Ascending aorta (tissue), 2 donors: ENCODE data around the gene KCNAB1. TPM values are rescaled to one million over a fixed set of nuclear protein-coding genes. Genes with fewer than 3 reads are reported as not detected.

ENCODE experiments used
- DNase-seq, 2 donors: peaks; one replicate each; pipeline ENCODE4 v3.0.0-alpha.2; 2019; ENCODE audit warnings: low spot score in 2 of 2
- H3K27ac ChIP-seq, 2 donors: fragments of 200-600 bp; sonication (generic); one replicate each; pipeline ENCODE4 v1.5.1; 2016 to 2017; ENCODE audit warnings: mild to moderate bottlenecking in 1 of 2
- H3K27me3 ChIP-seq: fragments of 200-600 bp; sonication (generic); one replicate; pipeline ENCODE4 v1.5.1; 2017
- H3K36me3 ChIP-seq, 2 donors: fragments of 200-600 bp; sonication (generic); one replicate each; pipeline ENCODE4 v1.5.1; 2016
- H3K4me1 ChIP-seq, 2 donors: fragments of 200-600 bp; sonication (generic); one replicate each; pipeline ENCODE4 v1.5.1; 2016 to 2017; ENCODE audit warnings: mild to moderate bottlenecking in 1 of 2
- H3K4me3 ChIP-seq, 2 donors: fragments of 200-600 bp; sonication (generic); one replicate each; pipeline ENCODE4 v1.5.1; 2016 to 2017; ENCODE audit warnings: mild to moderate bottlenecking in 1 of 2
- H3K9me3 ChIP-seq, 2 donors: fragments of 200-600 bp; sonication (generic); one replicate each; pipeline ENCODE4 v1.5.1; 2016
- intact Hi-C: fragments of 100-400 bp; cut with DNase I; formaldehyde crosslinking; loops from one replicate; pipeline ENCODE4 v1.15.1; 2023
- total RNA-seq: library from RNA; depleted of rRNA; stranded (reverse); fragments of >200 nt; gene quantifications from one replicate; pipeline ENCODE4 v1.1.0, GENCODE V29; 2016
- TF ChIP-seq, protein P1 (sequence below), 3 experiments: fragments of 200-600 bp in 2 of 3; fragments of 450-650 bp in 1 of 3; sonication (generic) in 2 of 3; IDR thresholded peaks; one replicate each; pipeline ENCODE4 v1.5.1; 2016 to 2019; ENCODE audit warnings: antibody characterized with exemption in 3 of 3, mild to moderate bottlenecking in 1 of 3, moderate library complexity in 1 of 3

The KCNAB1 gene
- total RNA-seq, 1 donor from 2014 or later: 15.1 TPM

DNA sequence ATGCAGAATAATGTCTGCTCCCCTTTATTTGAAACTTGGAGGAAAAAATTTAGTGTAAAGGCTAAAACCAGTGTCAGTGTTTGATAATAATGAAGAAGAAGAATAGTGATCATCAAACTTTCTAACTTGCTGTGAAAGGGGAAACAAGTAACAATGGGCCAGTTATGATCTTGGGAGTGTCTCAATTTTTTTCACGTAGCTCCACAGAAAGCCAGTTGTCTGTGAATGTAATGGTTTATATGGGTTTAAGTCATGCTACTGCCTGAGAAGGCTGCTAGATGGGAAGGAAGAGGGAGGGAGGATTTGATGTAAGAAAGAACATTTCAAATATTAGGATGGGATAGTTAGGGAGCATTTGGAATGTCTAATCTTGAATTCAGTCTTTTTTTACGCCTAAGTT lies 455.7 kb downstream of the KCNAB1 start:
- TF ChIP-seq, protein P1, sequence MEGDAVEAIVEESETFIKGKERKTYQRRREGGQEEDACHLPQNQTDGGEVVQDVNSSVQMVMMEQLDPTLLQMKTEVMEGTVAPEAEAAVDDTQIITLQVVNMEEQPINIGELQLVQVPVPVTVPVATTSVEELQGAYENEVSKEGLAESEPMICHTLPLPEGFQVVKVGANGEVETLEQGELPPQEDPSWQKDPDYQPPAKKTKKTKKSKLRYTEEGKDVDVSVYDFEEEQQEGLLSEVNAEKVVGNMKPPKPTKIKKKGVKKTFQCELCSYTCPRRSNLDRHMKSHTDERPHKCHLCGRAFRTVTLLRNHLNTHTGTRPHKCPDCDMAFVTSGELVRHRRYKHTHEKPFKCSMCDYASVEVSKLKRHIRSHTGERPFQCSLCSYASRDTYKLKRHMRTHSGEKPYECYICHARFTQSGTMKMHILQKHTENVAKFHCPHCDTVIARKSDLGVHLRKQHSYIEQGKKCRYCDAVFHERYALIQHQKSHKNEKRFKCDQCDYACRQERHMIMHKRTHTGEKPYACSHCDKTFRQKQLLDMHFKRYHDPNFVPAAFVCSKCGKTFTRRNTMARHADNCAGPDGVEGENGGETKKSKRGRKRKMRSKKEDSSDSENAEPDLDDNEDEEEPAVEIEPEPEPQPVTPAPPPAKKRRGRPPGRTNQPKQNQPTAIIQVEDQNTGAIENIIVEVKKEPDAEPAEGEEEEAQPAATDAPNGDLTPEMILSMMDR (IDR thresholded peaks at IDR 0.05): no peak
- Histone ChIP-seq H3K27me3 (no peaks in the 10 kb centered on the region), H3K9me3 (no peaks in the 10 kb centered on the region), H3K27ac (no peak overlapping the region), H3K4me1 (no peaks in the 10 kb centered on the region), H3K36me3 (no peaks in the 10 kb centered on the region), H3K4me3 (no peak overlapping the region)
- intact Hi-C loops: no loop called here
- DNase-seq: no peak

DNA sequence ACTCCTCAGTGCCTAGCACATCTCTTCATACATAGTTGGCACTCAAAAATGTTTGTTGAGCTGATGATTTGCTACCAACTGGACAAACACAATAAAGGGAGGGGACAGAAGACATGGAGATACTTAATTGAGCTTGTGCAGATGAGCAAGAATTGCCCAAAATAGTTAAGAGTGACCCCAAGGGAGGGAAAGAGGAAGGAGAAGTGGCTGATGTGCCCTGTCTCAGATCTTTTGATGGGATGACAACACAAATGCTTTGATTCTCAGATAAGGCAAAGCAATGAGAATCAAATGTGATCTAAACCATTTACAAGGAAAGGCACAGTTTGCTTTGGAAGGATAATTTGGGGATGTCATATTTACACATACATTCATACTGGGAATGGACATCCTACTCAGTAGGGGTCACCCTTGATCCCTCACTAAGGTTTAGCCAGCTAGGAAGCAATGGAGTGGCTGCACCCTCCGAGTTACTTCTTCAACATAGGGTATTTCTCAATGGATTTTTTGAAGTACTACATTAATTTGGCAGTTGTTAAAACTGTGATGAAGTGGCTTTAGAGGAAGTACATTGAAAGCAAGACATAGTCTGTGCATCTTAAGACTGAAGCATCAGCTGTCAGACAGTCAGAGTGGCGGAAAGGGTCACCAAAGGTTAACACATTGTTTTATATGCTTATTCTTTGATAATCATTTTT lies 456.4 kb downstream of the KCNAB1 start:
- TF ChIP-seq, protein P1 (IDR thresholded peaks at IDR 0.05): no peak
- DNase-seq: no peak

DNA sequence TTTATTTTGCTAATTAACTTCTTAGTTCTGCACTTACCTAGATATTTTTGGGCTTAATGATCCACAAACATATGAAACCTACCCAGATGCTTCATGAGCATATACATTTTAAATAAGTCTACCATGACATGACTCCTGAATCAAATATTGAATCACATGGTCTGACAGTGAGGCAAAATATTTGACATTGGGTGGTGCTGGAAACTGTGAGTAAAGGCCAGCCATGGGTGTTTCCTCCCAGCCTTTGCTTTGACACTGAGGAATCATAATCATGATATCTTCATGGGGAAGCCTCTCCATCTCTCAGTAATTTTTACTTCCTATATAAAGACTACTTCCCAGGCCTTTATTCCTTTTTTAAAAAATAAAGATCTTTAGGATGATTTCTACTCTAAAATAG lies 457.4 kb downstream of the KCNAB1 start:
- Histone ChIP-seq H3K36me3 (no peaks in the 10 kb centered on the region), H3K27me3 (no peaks in the 10 kb centered on the region), H3K27ac (no peak overlapping the region), H3K9me3 (no peaks in the 10 kb centered on the region), H3K4me1 (no peaks in the 10 kb centered on the region), H3K4me3 (no peak overlapping the region)
- DNase-seq: no peak
- intact Hi-C loops: no loop called here
- TF ChIP-seq, protein P1 (IDR thresholded peaks at IDR 0.05): no peak

More for the DNA sequence above, 456.4 kb downstream of the KCNAB1 start:
- H3K4me1 ChIP-seq: no peaks in the 10 kb centered on the region
- intact Hi-C loops: no loop called here
- no peak overlapping the region for H3K4me3 ChIP-seq
- H3K36me3 ChIP-seq: no peaks in the 10 kb centered on the region
- H3K9me3 ChIP-seq: no peaks in the 10 kb centered on the region
- H3K27ac ChIP-seq: no peak overlapping the region
- no peaks in the 10 kb centered on the region for H3K27me3 ChIP-seq

DNA sequence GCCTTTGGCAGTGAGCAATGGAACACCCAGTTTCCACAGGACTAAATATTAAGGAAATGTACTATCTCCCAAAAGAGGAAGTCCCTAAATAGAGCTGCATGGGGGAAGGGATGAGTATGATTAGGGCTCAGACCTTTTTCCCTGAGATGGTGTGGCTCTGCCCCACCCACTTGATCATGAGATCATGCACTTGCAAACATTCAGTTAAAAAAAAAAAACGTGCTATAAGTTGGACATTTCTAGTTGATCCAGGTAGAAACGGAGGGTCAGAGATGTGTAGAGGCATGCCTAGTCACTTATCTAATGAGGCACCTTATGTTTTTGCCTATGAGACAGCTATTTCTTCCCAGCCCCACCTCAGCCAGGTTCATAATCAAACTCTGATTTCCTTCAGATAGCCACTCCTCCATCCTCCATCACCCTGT lies 459.1 kb downstream of the KCNAB1 start:
- no peaks in the 10 kb centered on the region for H3K9me3 ChIP-seq
- intact Hi-C loops: no loop called here
- H3K4me3 ChIP-seq: no peak overlapping the region
- no peak for DNase-seq
- no peaks in the 10 kb centered on the region for H3K27me3 ChIP-seq
- H3K4me1 ChIP-seq: no peaks in the 10 kb centered on the region
- no peaks in the 10 kb centered on the region for H3K36me3 ChIP-seq
- no peak overlapping the region for H3K27ac ChIP-seq
- TF ChIP-seq, protein P1 (IDR thresholded peaks at IDR 0.05): no peak

DNA sequence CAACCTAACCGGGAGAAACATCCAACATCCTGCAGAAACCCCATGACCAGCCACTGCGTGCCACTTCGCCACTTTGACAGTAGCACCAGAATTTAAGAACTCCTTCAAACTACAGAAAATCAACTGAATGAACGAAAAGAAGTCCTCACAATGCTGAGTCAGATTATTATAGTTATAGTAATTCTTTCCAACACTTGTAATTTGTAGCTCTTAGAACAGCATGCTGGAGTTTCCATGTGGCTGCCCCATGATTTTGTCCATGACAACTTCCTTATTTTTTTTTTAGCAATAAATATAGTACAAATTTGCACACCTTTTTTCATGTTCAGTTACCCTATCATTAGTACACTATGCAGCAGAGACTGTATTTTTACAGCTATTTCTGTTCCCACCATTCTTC lies 460.7 kb downstream of the KCNAB1 start:
- no peak for DNase-seq
- Histone ChIP-seq H3K27ac (no peak overlapping the region), H3K9me3 (no peaks in the 10 kb centered on the region), H3K27me3 (no peaks in the 10 kb centered on the region), H3K4me3 (no peak overlapping the region), H3K36me3 (no peaks in the 10 kb centered on the region), H3K4me1 (no peaks in the 10 kb centered on the region)
- intact Hi-C loops: no loop called here
- TF ChIP-seq, protein P1 (IDR thresholded peaks at IDR 0.05): no peak
